Uterus (tissue), 2 donors: ENCODE results near the gene GPR31.

Experiments
- CTCF ChIP-seq, 4 experiments: fragments of 200-600 bp in 2 of 4; fragments of 450-650 bp in 2 of 4; sonication (generic) in 2 of 4; IDR thresholded peaks; one replicate each; pipeline ENCODE4 v1.5.1; 2016 to 2019; ENCODE audit warnings: antibody characterized with exemption in 4 of 4, mild to moderate bottlenecking in 2 of 4, moderate library complexity in 1 of 4
- POLR2A ChIP-seq, 2 donors: fragments of 450-650 bp; IDR thresholded peaks; one replicate each; pipeline ENCODE4 v1.6.1; 2016; ENCODE audit warnings: antibody characterized with exemption in 2 of 2, mild to moderate bottlenecking in 1 of 2, moderate library complexity in 1 of 2

- TF ChIP-seq CTCF (IDR thresholded peaks at IDR 0.05): no peak
- no peak for TF ChIP-seq POLR2A (IDR thresholded peaks at IDR 0.05)
Observed at GRCh38 chr6:167140589-167141474, 16.9 kb downstream of the GPR31 start.
